HepG2 (cell line): ENCODE data around the gene NDUFV1. TPM values are rescaled to one million over a fixed set of nuclear protein-coding genes. Genes with fewer than 3 reads are reported as not detected.

ENCODE experiments used
- HHEX ChIP-seq: IDR thresholded peaks from 2 replicates; pipeline ENCODE4 v1.6.1; 2016; ENCODE audit warnings: control low read depth
- JUND ChIP-seq: sonication (generic); formaldehyde crosslinking; IDR thresholded peaks from 2 replicates; pipeline ENCODE4 v1.8.0; 2022; ENCODE audit warnings: mild to moderate bottlenecking, missing genetic modification reagents
- MTA1 ChIP-seq: sonication (generic); formaldehyde crosslinking; IDR thresholded peaks from 2 replicates; pipeline ENCODE4 v1.4.0; 2020; ENCODE audit warnings: missing genetic modification reagents, mild to moderate bottlenecking, borderline replicate concordance
- NFAT5 ChIP-seq: sonication (generic); formaldehyde crosslinking; IDR thresholded peaks from 2 replicates; pipeline ENCODE4 v1.4.0; 2020; ENCODE audit warnings: missing genetic modification reagents
- NFRKB ChIP-seq: fragments of 450-650 bp; IDR thresholded peaks from 2 replicates; pipeline ENCODE4 v1.6.1; 2017
- PCBP1 ChIP-seq: fragments of 200-400 bp; formaldehyde crosslinking; IDR thresholded peaks from 2 replicates; pipeline ENCODE4 v1.6.1; 2017; ENCODE audit warnings: mild to moderate bottlenecking, low read depth, low read length, borderline replicate concordance
- POLR2A ChIP-seq, 2 experiments: IDR thresholded peaks; 2 replicates each; pipeline ENCODE4 v1.6.1; 2011; ENCODE audit warnings: low read depth in 2 of 2, low read length in 2 of 2, mild to moderate bottlenecking in 1 of 2, moderate library complexity in 1 of 2; ENCODE audit not compliant: insufficient read depth in 1 of 2
- SRSF9 ChIP-seq: fragments of 200-400 bp; formaldehyde crosslinking; IDR thresholded peaks from 2 replicates; pipeline ENCODE4 v1.6.1; 2018; ENCODE audit warnings: borderline replicate concordance, mild to moderate bottlenecking, low read depth, low read length; ENCODE audit not compliant: insufficient read depth, poor library complexity, severe bottlenecking
- XRCC5 ChIP-seq: fragments of 200-400 bp; formaldehyde crosslinking; optimal IDR thresholded peaks from 2 replicates; pipeline ENCODE3; 2017; ENCODE audit warnings: mild to moderate bottlenecking, low read length
- ZEB1 ChIP-seq: IDR thresholded peaks from 2 replicates; pipeline ENCODE4 v1.6.1; 2012; ENCODE audit warnings: mild to moderate bottlenecking, low read depth, inconsistent platforms; ENCODE audit not compliant: insufficient replicate concordance
- ZHX2 ChIP-seq, 2 experiments: sonication (generic) in 1 of 2; formaldehyde crosslinking in 1 of 2; IDR thresholded peaks; 2 replicates each; pipeline versions ENCODE4 v1.6.1 to v1.9.0; 2014 to 2022; ENCODE audit warnings: antibody characterized with exemption in 1 of 2, borderline replicate concordance in 1 of 2, inconsistent platforms in 1 of 2, low read depth in 1 of 2, missing genetic modification reagents in 1 of 2
- ZNF570 ChIP-seq: sonication (generic); formaldehyde crosslinking; IDR thresholded peaks from 2 replicates; pipeline ENCODE4 v1.4.0; 2020; ENCODE audit warnings: mild to moderate bottlenecking, missing genetic modification reagents, borderline replicate concordance
- ZSCAN12 ChIP-seq: sonication (generic); formaldehyde crosslinking; IDR thresholded peaks from 2 replicates; pipeline ENCODE4 v1.9.0; 2021; ENCODE audit warnings: mild to moderate bottlenecking, missing genetic modification reagents
- polyA plus RNA-seq, 8 experiments: library from polyadenylated mRNA; depleted of rRNA in 3 of 8; stranded (reverse) in 7 of 8; unstranded in 1 of 8; fragments of >200 nt; fragmentation: Illumina TruSeq in 4 of 8; extraction: Trizol in 4 of 8; gene quantifications; 2 replicates each; pipeline versions ENCODE4 v1.2.1 to v1.2.3, GENCODE V29; 2011 to 2016; ENCODE audit warnings: low read depth in 4 of 8, missing spikeins in 1 of 8, mixed read lengths in 1 of 8; ENCODE audit not compliant: insufficient read depth in 1 of 8
- total RNA-seq, 5 experiments: library from RNA; depleted of rRNA; stranded (reverse); fragments of >200 nt; fragmentation: Illumina TruSeq; extraction: Trizol; gene quantifications; 2 replicates each; pipeline ENCODE4 v1.2.3, GENCODE V29; 2016; ENCODE audit warnings: low read depth in 1 of 5
- TF ChIP-seq, protein P1 (sequence below): conservative IDR thresholded peaks from 2 replicates; pipeline ENCODE4 v1.6.1; 2018; ENCODE audit warnings: missing genetic modification reagents

The NDUFV1 gene
- total and polyA plus RNA-seq, 2 of the 13 experiments (the other 11 are each of a cell fraction or from before 2014, with no cell fraction given) = 88.9 to 137 TPM

DNA sequence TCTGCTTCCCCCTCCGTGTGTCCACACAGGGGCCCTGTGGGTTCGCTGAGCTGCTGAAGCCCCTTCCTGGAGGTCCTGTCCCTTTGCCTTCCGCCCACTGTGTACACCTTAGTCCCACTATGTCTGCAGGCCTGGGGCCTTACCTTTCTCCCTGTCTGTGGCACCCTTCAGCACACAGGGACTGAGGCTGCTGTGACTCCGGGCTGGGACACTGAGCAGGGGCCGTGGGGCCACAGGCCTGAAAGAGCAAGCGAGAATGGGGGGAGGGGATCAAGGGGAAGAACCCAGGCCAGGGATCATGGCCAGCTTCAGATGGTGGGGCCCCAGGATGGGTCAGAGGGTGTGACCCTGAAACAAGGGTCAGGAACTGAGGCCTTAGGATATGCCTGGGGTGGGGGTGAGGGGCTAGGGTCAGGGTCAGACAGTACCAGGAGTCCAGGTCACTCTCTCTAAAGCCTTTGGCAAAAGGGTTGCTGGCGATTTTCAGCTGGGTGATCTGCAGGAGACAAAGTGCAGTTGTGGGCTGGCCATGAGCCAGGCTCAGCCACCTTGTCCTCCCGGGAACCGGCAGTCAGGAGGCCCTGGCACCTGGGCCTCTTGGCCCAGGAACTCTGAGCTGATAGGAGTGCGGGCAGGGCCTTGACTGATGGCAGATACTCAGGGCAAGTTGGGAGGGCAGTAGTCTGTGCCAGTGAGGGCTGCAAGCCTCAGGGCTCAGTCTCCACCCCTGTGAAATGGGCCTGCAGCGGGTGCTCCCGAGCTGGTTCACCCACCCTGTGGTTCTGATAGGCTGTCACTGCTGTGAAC is 25.6 kb downstream of the NDUFV1 start (continued):
- TF ChIP-seq PCBP1 (no peak), NFRKB (no peak), HHEX (no peak), JUND (CRISPR knock-in tag) (no peak), ZNF570 (CRISPR knock-in tag) (no peak), SRSF9 (no peak), XRCC5 (peak; percentile 47), MTA1 (CRISPR knock-in tag) (peak; percentile 97), POLR2A (IDR thresholded peaks at IDR 0.05; ENCODE audit: insufficient read depth in 1 of 2, low read depth in 2 of 2, low read length in 2 of 2) (no peak), ZHX2 (IDR thresholded peaks at IDR 0.05; ENCODE audit: low read depth) (peak; percentile 73), ZHX2 (CRISPR knock-in tag; IDR thresholded peaks at IDR 0.05; ENCODE audit: borderline replicate concordance) (no peak), ZSCAN12 (no peak), ZEB1 (no peak), NFAT5 (no peak)
- TF ChIP-seq, protein P1, sequence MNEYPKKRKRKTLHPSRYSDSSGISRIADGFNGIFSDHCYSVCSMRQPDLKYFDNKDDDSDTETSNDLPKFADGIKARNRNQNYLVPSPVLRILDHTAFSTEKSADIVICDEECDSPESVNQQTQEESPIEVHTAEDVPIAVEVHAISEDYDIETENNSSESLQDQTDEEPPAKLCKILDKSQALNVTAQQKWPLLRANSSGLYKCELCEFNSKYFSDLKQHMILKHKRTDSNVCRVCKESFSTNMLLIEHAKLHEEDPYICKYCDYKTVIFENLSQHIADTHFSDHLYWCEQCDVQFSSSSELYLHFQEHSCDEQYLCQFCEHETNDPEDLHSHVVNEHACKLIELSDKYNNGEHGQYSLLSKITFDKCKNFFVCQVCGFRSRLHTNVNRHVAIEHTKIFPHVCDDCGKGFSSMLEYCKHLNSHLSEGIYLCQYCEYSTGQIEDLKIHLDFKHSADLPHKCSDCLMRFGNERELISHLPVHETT (CRISPR knock-in tag) = no peak
